Thoracic aorta (tissue), 2 donors: ENCODE data around the gene PODNL1. TPM values are rescaled to one million over a fixed set of nuclear protein-coding genes. Genes with fewer than 3 reads are reported as not detected.

Experiments used
- ATAC-seq: fragments of 150-250 bp; one replicate; pipeline ENCODE4 v1.8.0; 2017; ENCODE audit warnings: low read depth; ENCODE audit not compliant: insufficient number of reproducible peaks, low FRiP score
- DNase-seq: peaks from one replicate; pipeline ENCODE4 v3.0.0-alpha.2; 2020; ENCODE audit warnings: low spot score
- H3K27ac ChIP-seq, 2 donors: fragments of 200-600 bp; sonication (generic); 1 replicate in 1 of 2; 2 replicates in 1 of 2; pipeline ENCODE4 v1.5.1; 2016; ENCODE audit warnings: mild to moderate bottlenecking in 2 of 2, moderate library complexity in 2 of 2
- H3K27me3 ChIP-seq: fragments of 200-600 bp; sonication (generic); replicated peaks from 2 replicates; pipeline ENCODE4 v1.6.0; 2016; ENCODE audit warnings: mild to moderate bottlenecking; ENCODE audit not compliant: insufficient read depth
- H3K36me3 ChIP-seq: fragments of 200-600 bp; sonication (generic); one replicate; pipeline ENCODE4 v1.5.1; 2016
- H3K4me1 ChIP-seq, 2 donors: fragments of 200-600 bp; sonication (generic); 1 replicate in 1 of 2; 2 replicates in 1 of 2; pipeline versions ENCODE4 v1.5.1 to v1.6.0; 2016; ENCODE audit warnings: low read depth in 2 of 2, mild to moderate bottlenecking in 1 of 2; ENCODE audit not compliant: control insufficient read depth in 1 of 2
- H3K4me3 ChIP-seq: fragments of 200-600 bp; sonication (generic); 2 replicates; pipeline ENCODE4 v1.5.1; 2016; ENCODE audit warnings: mild to moderate bottlenecking
- H3K9me3 ChIP-seq: fragments of 200-600 bp; sonication (generic); 2 replicates; pipeline ENCODE4 v1.5.1; 2016
- CTCF ChIP-seq: fragments of 200-600 bp; sonication (generic); IDR thresholded peaks from one replicate; pipeline ENCODE4 v1.5.1; 2019; ENCODE audit warnings: antibody characterized with exemption
- total RNA-seq, 2 donors: library from RNA; depleted of rRNA; stranded (reverse); fragments of >200 nt; gene quantifications; one replicate each; pipeline versions ENCODE4 v1.1.0 to v1.2.3, GENCODE V29; 2016

PODNL1 gene
- total RNA-seq, 2 donors from 2014 or later: 3.5 to 9.9 TPM

DNA sequence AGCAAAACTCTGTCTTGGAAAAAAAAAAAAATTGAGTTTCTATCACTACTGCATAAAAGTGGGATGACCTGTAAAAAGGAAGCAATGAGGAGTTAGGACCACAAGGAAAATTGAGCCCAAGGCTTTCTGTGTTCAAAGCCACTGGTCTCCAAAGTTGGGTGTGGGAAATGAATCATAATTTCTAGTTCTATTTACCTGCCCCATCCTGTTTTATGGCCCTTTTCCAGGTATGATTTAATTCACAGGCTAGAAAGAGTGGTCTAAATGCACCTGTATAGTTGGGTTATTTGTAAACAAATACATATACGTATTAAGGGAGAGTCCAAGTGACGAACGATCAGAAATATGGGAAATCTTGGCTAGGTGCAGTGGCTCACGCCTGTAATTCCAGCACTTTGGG, 8.2 kb upstream of the PODNL1 start:
- no peaks in the 10 kb centered on the region for H3K36me3 ChIP-seq
- H3K27ac ChIP-seq: no peak overlapping the region
- no peaks in the 10 kb centered on the region for H3K9me3 ChIP-seq
- no peaks in the 10 kb centered on the region for H3K4me1 ChIP-seq
- H3K4me3 ChIP-seq: no peak overlapping the region
- H3K27me3 ChIP-seq: no peaks in the 10 kb centered on the region
- ATAC-seq: no peak
- DNase-seq: no peak
- no peak for TF ChIP-seq CTCF

- no peaks in the 10 kb centered on the region for H3K36me3 ChIP-seq
- ATAC-seq (no peak), DNase-seq (no peak)
- H3K27me3 ChIP-seq: no peaks in the 10 kb centered on the region
- H3K9me3 ChIP-seq: no peaks in the 10 kb centered on the region
- H3K4me3 ChIP-seq: no peak overlapping the region
- H3K27ac ChIP-seq: no peak overlapping the region
- peaks cover 5 to 7% of the 10 kb centered on the region in 2 donors for H3K4me1 ChIP-seq
- TF ChIP-seq CTCF: no peak
These were observed 3.9 kb upstream of the PODNL1 start for GRCh38 chr19:13942023-13942684.

DNA sequence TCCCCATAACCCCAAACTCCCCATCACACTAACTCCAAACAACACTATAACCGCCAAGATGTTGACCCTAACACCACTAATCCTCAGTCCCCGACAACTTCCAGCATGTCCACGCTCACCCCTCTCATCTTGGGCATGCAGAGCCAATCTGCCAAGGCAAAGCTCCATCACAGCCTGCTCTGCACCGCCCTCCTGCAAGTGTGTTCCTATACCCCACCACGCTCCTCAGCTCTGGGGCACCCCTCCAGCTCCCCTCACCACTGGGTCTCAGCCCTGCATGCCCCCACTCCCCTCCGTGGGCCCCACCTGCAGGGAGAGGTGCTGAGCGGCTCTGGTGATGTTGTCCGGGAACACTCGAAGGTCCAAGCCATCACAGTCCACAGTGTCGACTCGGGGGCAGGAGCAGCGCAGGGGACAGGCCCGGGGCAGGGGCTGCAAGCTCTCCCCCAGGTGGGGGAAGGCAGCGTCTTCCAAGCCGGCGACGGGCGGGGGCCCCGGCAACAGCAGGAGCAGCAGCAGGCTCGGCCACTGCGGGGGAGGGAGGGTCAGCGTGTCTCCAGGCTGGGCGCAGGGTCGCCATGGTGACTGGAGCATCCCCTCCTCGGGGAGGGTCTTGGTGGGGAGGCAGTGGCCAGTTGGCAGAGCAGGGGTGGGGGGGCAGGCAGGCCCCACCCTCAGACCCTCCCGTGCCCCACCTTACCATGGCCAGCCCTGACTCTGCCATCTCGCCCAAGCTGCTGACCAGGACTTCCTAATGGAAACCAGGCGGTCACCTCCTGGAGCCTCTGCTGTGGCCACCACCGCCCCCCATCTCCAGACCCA, 527 bp downstream of the PODNL1 start:
- TF ChIP-seq CTCF: no peak
- Histone ChIP-seq H3K27me3 (no peaks in the 10 kb centered on the region), H3K4me3 (peak overlapping the region; percentile 69), H3K4me1 (peaks cover 5 to 7% of the 10 kb centered on the region in 2 donors), H3K9me3 (no peaks in the 10 kb centered on the region), H3K27ac (peak overlapping the region in 1 of 2 donors; percentile 31), H3K36me3 (no peaks in the 10 kb centered on the region)
- DNase-seq: no peak
- no peak for ATAC-seq

- peaks cover 5 to 7% of the 10 kb centered on the region in 2 donors for H3K4me1 ChIP-seq
- H3K9me3 ChIP-seq: no peaks in the 10 kb centered on the region
- no peaks in the 10 kb centered on the region for H3K27me3 ChIP-seq
- no peak overlapping the region for H3K27ac ChIP-seq
- no peak for TF ChIP-seq CTCF
- DNase-seq (no peak), ATAC-seq (no peak)
- no peaks in the 10 kb centered on the region for H3K36me3 ChIP-seq
- H3K4me3 ChIP-seq: no peak overlapping the region
These were observed 2.3 kb downstream of the PODNL1 start for GRCh38 chr19:13935765-13936510.

DNA sequence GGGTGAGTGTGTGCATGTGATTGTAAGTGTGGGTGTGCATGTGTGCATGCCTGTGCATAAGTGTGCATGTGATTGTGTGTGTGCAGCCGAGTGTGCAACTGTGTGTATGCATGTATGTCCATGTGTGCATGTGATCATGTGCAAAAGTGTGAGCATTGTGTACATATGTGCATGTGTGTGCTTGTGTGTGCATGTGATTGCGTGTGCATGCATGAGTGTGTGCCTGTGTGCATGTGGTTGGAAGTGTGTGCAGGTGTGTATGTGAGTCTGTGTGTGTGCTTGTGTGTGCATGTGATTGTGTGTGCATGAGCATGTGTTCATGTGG, 3.5 kb downstream of the PODNL1 start:
- no peak overlapping the region for H3K27ac ChIP-seq
- no peaks in the 10 kb centered on the region for H3K9me3 ChIP-seq
- no peak for ATAC-seq
- H3K36me3 ChIP-seq: no peaks in the 10 kb centered on the region
- TF ChIP-seq CTCF: no peak
- H3K4me1 ChIP-seq: peaks cover 5 to 7% of the 10 kb centered on the region in 2 donors
- no peak overlapping the region for H3K4me3 ChIP-seq
- no peak for DNase-seq
- no peaks in the 10 kb centered on the region for H3K27me3 ChIP-seq
